ENCODE measurements around the gene THEM5. TPM values are rescaled to one million over a fixed set of nuclear protein-coding genes. Genes with fewer than 3 reads are reported as not detected.
A peak's percentile ranks its signal among the peaks of the same experiment; 100 is the strongest.
"Not testable (repeated sequence)": the region's sequence is repeated elsewhere in the genome, so short reads cannot be mapped to it uniquely, and the experiment has no call there.

THEM5 gene
- total RNA-seq, 2 experiments from 2014 or later = not detected

GRCh38 chr1:151862604-151863003 lies 9.1 kb upstream of the THEM5 start:
- H3K9me3 Mint-ChIP-seq = no peaks in the 10 kb centered on the region
- no peaks in the 10 kb centered on the region for H3K27me3 Mint-ChIP-seq
- no peak overlapping the region for H3K4me3 Mint-ChIP-seq
- POLR2A ChIA-PET = no interaction called here
- H3K4me1 Mint-ChIP-seq = no peaks in the 10 kb centered on the region
- H3K36me3 Mint-ChIP-seq (ENCODE audit: low read depth) = no peaks in the 10 kb centered on the region
- CTCF ChIA-PET = no interaction called here
- H3K27ac Mint-ChIP-seq = no peak overlapping the region
- no peak for DNase-seq

- Mint-ChIP-seq H3K36me3 (ENCODE audit: low read depth) (peaks cover 3% of the 10 kb centered on the region), H3K27ac (no peak overlapping the region), H3K27me3 (no peaks in the 10 kb centered on the region), H3K4me1 (no peaks in the 10 kb centered on the region), H3K4me3 (no peak overlapping the region), H3K9me3 (no peaks in the 10 kb centered on the region)
- CTCF ChIA-PET = no interaction called here
- no peak for DNase-seq
- POLR2A ChIA-PET = no interaction called here
Observed at GRCh38 chr1:151860504-151861187, 7.1 kb upstream of the THEM5 start.

DNA sequence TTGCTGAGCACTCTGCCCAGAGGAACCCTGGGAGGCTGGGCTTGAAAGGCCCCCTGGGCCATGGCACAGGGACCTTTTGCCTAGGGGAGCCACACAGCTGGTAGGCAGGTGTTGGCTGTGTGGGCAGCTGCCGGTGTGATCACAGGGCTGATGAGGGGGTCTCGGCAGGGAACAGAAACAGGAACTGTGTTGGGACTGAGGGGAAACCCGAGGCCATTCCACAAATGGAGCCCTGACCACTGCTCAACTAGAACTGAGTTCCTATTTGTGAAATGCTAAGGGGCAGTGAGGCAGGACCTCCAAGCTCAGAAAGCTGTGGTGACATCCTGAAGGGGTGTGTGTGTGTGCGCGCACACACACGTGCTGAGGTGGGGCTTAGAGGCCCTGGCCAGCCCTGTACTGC lies 6.4 kb upstream of the THEM5 start:
- Mint-ChIP-seq H3K27ac (no peak overlapping the region), H3K4me1 (no peaks in the 10 kb centered on the region), H3K27me3 (no peaks in the 10 kb centered on the region), H3K36me3 (ENCODE audit: low read depth) (peaks cover 3% of the 10 kb centered on the region), H3K4me3 (no peak overlapping the region), H3K9me3 (no peaks in the 10 kb centered on the region)
- ChIA-PET POLR2A (interaction anchor here (2.5 kb wide), 1 partner anchor 12 kb away, joined by 17 read pairs; no protein-coding TSS in a partner anchor), CTCF (no interaction called here)
- no peak for DNase-seq

- DNase-seq = no peak
- peaks cover 3% of the 10 kb centered on the region for H3K36me3 Mint-ChIP-seq (ENCODE audit: low read depth)
- no peaks in the 10 kb centered on the region for H3K27me3 Mint-ChIP-seq
- H3K27ac Mint-ChIP-seq = no peak overlapping the region
- H3K9me3 Mint-ChIP-seq = no peaks in the 10 kb centered on the region
- no peaks in the 10 kb centered on the region for H3K4me1 Mint-ChIP-seq
- ChIA-PET POLR2A (interaction anchor here (0.9 to 2.5 kb wide), 3 partner anchors 11 to 21 kb away, joined by 3 to 17 read pairs (median 4); partner anchors contain the start of gene C2CD4D), CTCF (interaction anchor here (1.1 to 1.8 kb wide), 3 partner anchors 10 to 143 kb away, joined by 3 to 5 read pairs (median 5); no protein-coding TSS in a partner anchor)
- no peak overlapping the region for H3K4me3 Mint-ChIP-seq
Observed at GRCh38 chr1:151858886-151859665, 5.6 kb upstream of the THEM5 start.

DNA sequence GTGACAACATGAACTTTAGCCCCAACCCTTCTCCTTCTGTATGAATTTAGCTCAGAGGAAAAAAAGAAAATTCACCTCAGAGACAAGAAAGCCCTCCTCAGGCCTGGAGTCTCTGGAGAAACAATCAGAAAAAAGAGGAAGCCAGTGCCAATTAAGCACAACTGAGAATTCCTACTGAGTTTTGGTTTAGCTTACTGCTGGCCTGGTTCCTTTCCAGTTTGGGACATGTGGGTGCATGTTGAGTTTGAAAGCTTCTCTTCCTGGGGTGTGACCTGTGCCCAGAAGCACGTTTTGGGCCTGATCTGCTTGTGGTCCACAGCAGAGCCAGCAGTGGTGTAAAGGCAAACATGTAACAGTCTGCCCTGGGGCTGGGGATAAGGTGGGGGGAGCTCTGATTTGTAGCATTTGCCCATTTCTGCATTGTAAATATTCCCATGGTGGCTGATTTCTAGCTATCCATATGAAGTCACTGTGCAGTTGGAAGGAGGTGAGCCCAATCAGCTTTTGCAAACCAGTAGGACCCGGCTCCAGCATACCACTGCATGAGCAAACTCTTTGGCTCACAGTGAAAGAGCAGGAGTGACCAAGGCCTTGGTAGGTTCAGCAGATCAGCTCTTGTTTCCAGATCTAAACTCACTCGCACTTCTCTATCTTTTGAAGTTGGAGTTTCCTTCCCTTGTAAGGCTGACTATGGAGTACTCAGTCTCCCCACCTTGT lies 4.7 kb upstream of the THEM5 start:
- POLR2A ChIA-PET = interaction anchor here (0.7 to 2.5 kb wide), 4 partner anchors 10 to 20 kb away, joined by 3 to 17 read pairs (median 4); partner anchors contain the start of gene C2CD4D

DNA sequence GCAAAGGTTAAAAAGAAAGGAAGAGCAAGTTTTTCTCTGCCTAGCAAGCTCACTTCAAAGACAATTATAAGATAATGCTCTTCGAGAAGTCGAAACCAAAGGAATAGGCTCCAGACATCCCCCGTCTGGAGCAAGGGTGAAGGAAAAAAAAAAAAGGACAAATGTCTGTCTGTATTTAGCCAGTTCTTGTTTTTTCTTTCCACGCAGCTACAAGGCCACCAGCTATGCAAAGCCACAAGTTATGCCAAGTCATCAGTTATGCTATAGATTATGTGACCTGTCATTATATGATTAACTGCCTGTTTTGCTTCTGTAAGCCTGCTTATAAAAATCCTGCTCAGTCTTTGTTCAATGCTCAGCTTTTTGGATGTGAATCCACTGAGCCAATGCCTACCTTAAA lies 2.4 kb upstream of the THEM5 start:
- Mint-ChIP-seq H3K27ac (no peak overlapping the region), H3K27me3 (no peaks in the 10 kb centered on the region), H3K36me3 (ENCODE audit: low read depth) (peaks cover 8% of the 10 kb centered on the region), H3K4me3 (no peak overlapping the region), H3K4me1 (no peaks in the 10 kb centered on the region), H3K9me3 (no peaks in the 10 kb centered on the region)
- no peak for DNase-seq
- ChIA-PET CTCF (no interaction called here), POLR2A (interaction anchor here (1.0 to 1.3 kb wide), 3 partner anchors 16 to 25 kb away, joined by 3 read pairs; no protein-coding TSS in a partner anchor)

More for the DNA sequence above, 4.7 kb upstream of the THEM5 start:
- Mint-ChIP-seq H3K36me3 (ENCODE audit: low read depth) (peaks cover 3% of the 10 kb centered on the region), H3K4me1 (no peaks in the 10 kb centered on the region), H3K27ac (no peak overlapping the region), H3K27me3 (no peaks in the 10 kb centered on the region), H3K4me3 (no peak overlapping the region), H3K9me3 (no peaks in the 10 kb centered on the region)
- DNase-seq = no peak
- CTCF ChIA-PET = interaction anchor here (0.6 to 1.8 kb wide), 5 partner anchors 10 to 703 kb away, joined by 3 to 5 read pairs (median 3); no protein-coding TSS in a partner anchor

GRCh38 chr1:151855516-151855915 lies 2.0 kb upstream of the THEM5 start:
- not testable (repeated sequence) for H3K27me3 Mint-ChIP-seq

DNA sequence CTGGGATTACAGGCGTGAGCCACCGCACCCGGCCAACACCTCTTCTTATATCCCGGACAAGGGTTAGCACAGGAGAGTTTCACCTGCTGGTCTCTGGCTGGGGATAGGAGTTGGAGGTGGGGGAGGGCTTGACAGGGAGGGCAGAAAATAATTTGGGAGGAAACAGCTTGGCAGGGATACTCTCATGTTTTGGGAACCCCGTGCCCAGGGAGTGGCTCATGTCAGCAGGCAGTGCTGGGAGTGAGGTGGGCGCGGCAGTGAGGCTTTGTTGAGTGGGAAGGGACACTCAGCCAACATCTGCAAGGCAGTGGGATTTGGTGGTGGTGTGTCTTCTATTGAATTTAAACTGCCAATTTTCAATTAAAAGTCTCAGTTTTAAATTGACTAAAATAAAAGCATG lies 1.1 kb upstream of the THEM5 start:
- DNase-seq = no peak
- no peaks in the 10 kb centered on the region for H3K27me3 Mint-ChIP-seq
- ChIA-PET POLR2A (interaction anchor here (0.8 to 1.3 kb wide), 2 partner anchors 15 to 33 kb away, joined by 3 read pairs; no protein-coding TSS in a partner anchor), CTCF (no interaction called here)
- no peak overlapping the region for H3K27ac Mint-ChIP-seq
- H3K4me3 Mint-ChIP-seq = no peak overlapping the region
- H3K9me3 Mint-ChIP-seq = no peaks in the 10 kb centered on the region
- peaks cover 2% of the 10 kb centered on the region for H3K4me1 Mint-ChIP-seq
- peaks cover 12% of the 10 kb centered on the region for H3K36me3 Mint-ChIP-seq (ENCODE audit: low read depth)

More at GRCh38 chr1:151855516-151855915, 2.0 kb upstream of the THEM5 start:
- H3K36me3 Mint-ChIP-seq (ENCODE audit: low read depth); CTCF ChIA-PET; H3K9me3 Mint-ChIP-seq; H3K4me1 Mint-ChIP-seq; H3K4me3 Mint-ChIP-seq; DNase-seq; H3K27ac Mint-ChIP-seq: not testable (repeated sequence)
- POLR2A ChIA-PET = interaction anchor here (0.8 to 1.3 kb wide), 3 partner anchors 15 to 34 kb away, joined by 3 read pairs; no protein-coding TSS in a partner anchor

DNA sequence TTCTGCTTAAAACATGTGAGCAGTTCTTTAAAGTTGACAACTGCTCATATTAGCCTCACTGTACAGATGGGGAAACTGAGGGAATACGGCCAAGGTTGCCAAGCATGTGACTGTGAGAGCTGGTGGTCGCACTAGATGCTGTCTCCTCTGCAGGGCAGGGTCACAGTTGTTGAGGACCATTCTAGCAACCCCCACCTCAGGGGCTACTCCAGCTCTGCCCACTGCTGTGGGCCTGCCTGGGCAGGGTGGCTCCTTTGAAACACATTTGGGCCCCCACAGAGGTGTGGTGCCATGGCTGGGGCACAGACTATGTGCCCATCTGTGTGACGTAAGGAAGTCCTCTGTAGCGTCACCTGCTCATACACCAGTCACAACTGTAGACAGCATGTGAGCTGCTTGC lies 779 bp downstream of the THEM5 start:
- Mint-ChIP-seq H3K9me3 (no peaks in the 10 kb centered on the region), H3K27ac (no peak overlapping the region), H3K27me3 (no peaks in the 10 kb centered on the region), H3K4me1 (peaks cover 20% of the 10 kb centered on the region), H3K4me3 (no peak overlapping the region), H3K36me3 (ENCODE audit: low read depth) (peaks cover 17% of the 10 kb centered on the region)
- POLR2A ChIA-PET = interaction anchor here (1.1 to 2.8 kb wide), 3 partner anchors 9 to 16 kb away, joined by 4 to 15 read pairs (median 4); partner anchors contain the start of gene C2CD4D
- CTCF ChIA-PET = interaction anchor here (1.1 kb wide), 1 partner anchor 22 kb away, joined by 4 read pairs; no protein-coding TSS in a partner anchor
- DNase-seq = no peak

DNA sequence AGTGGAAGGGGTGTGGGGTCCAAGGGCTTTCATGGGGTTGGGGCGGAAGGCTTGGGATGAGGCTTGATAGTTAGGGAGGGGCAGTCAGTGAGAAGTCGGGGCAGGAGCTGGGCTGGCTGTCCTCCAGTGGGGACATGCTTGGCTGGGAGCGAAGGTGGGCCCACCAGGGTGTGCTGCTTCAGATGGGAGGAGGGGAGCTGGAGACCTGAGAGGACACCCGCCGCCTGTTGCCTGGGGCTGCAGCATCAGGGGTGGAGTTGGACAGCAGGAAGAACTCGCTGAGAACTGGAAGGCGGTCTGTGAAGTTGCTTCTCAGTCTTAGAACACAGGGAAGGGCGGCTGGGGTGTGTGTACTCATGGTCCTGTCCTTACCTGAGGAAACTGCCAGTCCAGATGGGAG lies 1.6 kb downstream of the THEM5 start:
- peaks cover 23% of the 10 kb centered on the region for H3K4me1 Mint-ChIP-seq
- POLR2A ChIA-PET = interaction anchor here (2.8 kb wide), 1 partner anchor 11 kb away, joined by 15 read pairs; the partner anchor contains the start of gene C2CD4D
- H3K27me3 Mint-ChIP-seq = no peaks in the 10 kb centered on the region
- H3K36me3 Mint-ChIP-seq (ENCODE audit: low read depth) = peaks cover 20% of the 10 kb centered on the region
- no peak overlapping the region for H3K4me3 Mint-ChIP-seq
- CTCF ChIA-PET = interaction anchor here (1.1 kb wide), 1 partner anchor 21 kb away, joined by 4 read pairs; no protein-coding TSS in a partner anchor
- H3K9me3 Mint-ChIP-seq = no peaks in the 10 kb centered on the region
- H3K27ac Mint-ChIP-seq = no peak overlapping the region
- no peak for DNase-seq

DNA sequence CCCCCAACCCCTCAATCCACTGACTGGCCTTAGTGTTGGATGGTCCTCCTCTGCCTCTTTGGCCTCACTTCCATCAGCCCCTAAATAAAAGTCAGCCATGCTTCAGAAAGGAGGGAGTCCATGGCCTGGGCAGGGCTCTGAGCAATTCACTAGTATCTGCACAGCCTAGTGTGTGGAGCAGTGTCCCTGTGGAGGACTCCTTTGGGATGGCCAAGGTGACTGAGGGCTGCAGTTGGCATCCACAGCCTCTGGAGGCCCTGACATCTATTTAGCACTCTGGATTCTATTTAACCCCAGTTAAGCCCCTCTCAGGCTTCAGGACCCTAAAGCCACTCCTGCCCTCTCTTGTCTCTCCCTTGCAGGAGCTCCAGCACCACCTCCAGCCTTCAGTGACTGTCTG lies 3.6 kb downstream of the THEM5 start:
- H3K4me1 Mint-ChIP-seq = peaks cover 35% of the 10 kb centered on the region

GRCh38 chr1:151849126-151849525 lies 4.4 kb downstream of the THEM5 start:
- Mint-ChIP-seq H3K4me1 (peaks cover 40% of the 10 kb centered on the region), H3K36me3 (ENCODE audit: low read depth) (peaks cover 36% of the 10 kb centered on the region), H3K27ac (peak overlapping the region; percentile 69), H3K4me3 (no peak overlapping the region), H3K27me3 (no peaks in the 10 kb centered on the region), H3K9me3 (no peaks in the 10 kb centered on the region)
- CTCF ChIA-PET = interaction anchor here (0.6 to 1.5 kb wide), 4 partner anchors 10 to 151 kb away, joined by 3 to 5 read pairs (median 4); no protein-coding TSS in a partner anchor
- POLR2A ChIA-PET = interaction anchor here (0.9 to 4.6 kb wide), 5 partner anchors 9 to 60 kb away, joined by 3 to 21 read pairs (median 7); partner anchors contain the start of genes C2CD4D and THEM4
- no peak for DNase-seq

More for the DNA sequence above, 3.6 kb downstream of the THEM5 start:
- Mint-ChIP-seq H3K4me3 (no peak overlapping the region), H3K36me3 (ENCODE audit: low read depth) (peaks cover 29% of the 10 kb centered on the region), H3K27ac (no peak overlapping the region), H3K9me3 (no peaks in the 10 kb centered on the region), H3K27me3 (no peaks in the 10 kb centered on the region)
- ChIA-PET CTCF (interaction anchor here (1.0 to 1.5 kb wide), 2 partner anchors 13 to 59 kb away, joined by 3 to 5 read pairs; no protein-coding TSS in a partner anchor), POLR2A (interaction anchor here (2.0 to 4.6 kb wide), 4 partner anchors 9 to 55 kb away, joined by 6 to 21 read pairs (median 12); partner anchors contain the start of gene C2CD4D)
- DNase-seq = no peak
